Measurements from ENCODE around the gene POLR2C.

- TF ChIP-seq CTCF (IDR thresholded peaks at IDR 0.05; ENCODE audit: poor library complexity) (no peak), EZH2phosphoT487 (IDR thresholded peaks at IDR 0.05; ENCODE audit: low read depth, severe bottlenecking, unreplicated experiment) (no peak), EZH2 (IDR thresholded peaks at IDR 0.05; ENCODE audit: borderline replicate concordance) (no peak)
Measured at GRCh38 chr16:57479205-57479975, 16.9 kb downstream of the POLR2C start.

Measured in hepatocyte (in vitro differentiated cells).